Urothelium cell line (cell line): ENCODE results near the gene RGS9.
"Not testable (repeated sequence)": the region's sequence is repeated elsewhere in the genome, so short reads cannot be mapped to it uniquely, and the experiment has no call there.

ENCODE experiments used
- DNase-seq: peaks from one replicate; pipeline ENCODE4 v3.0.0; 2011; ENCODE audit warnings: low spot score, mixed read lengths
- FAIRE-seq: peaks from 2 replicates; lab custom pipeline; 2011; peaks lifted over from hg19 to GRCh38; lab: Jason Lieb, UNC

Gene RGS9

DNA sequence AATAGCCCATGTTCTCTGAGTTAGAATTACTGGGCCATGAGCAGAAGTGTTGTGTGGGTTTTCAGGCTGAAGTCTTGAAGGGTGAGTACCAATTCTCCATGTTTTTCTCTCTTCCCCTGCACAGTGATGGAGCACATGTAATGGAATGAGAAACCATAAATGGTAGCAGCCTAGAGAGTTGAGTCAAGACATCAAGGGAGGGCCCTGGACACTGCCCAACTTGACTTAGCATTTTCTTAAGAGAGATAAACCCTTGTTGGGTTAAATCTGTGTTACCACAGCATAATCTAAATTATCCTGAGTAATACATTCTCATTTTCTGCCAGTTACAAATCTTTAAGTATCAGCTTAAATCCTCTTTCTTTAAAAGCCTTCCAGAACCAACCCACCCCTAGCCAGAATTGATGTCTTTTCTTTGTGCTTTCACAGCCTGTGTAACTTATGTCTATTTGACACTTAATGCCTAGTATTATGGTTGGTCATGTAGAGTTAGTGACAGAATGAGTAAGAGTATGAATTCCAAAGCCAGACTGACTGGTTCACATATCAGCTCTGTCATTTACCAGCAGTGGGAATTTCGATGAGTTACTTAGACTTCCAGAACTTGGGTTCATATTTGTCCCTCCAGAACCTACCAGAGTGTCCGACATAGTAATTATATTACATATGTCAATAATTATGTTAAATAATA, 27.0 kb upstream of the RGS9 start:
- no peak for FAIRE-seq
- no peak for DNase-seq

DNA sequence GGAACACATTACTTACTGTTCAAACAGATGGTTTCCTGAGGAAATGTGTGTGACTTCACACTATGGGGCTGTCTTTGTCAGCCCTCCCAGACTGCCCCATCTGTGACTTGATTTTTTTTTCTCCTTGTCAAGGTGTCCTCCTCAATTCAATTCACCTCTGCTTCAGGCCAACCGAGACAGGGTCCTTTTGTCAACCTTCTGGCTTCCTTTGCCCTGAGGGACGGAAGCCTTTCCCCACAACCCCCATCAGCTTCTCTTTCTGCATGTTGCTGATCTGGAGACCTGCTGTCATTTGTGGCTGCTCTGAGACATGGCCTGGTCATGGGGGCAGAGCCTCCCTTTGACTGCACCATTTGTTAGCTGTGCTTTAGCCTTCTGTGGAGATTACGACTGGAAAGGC, 21.3 kb upstream of the RGS9 start:
- no peak for FAIRE-seq

DNA sequence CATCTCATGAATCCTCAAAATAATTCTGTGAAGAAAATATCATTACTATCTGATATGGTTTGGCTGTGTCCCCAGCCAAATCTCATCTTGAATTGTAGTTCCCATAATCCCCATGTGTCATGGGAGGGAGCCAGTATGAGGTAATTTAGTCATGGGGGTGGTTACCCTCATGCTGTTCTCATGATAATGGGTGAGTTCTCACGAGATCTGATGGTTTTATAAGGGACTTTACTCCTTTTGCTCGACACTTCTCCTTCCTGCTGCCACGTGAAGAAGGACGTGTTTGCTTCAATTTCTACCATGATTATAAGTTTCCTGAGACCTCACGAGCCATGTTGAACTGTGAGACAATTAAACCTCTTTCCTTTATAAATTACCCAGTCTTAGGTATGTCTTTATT, 20.7 kb upstream of the RGS9 start:
- not testable (repeated sequence) for DNase-seq, FAIRE-seq

More for the DNA sequence above, 21.3 kb upstream of the RGS9 start:
- DNase-seq = no peak

DNA sequence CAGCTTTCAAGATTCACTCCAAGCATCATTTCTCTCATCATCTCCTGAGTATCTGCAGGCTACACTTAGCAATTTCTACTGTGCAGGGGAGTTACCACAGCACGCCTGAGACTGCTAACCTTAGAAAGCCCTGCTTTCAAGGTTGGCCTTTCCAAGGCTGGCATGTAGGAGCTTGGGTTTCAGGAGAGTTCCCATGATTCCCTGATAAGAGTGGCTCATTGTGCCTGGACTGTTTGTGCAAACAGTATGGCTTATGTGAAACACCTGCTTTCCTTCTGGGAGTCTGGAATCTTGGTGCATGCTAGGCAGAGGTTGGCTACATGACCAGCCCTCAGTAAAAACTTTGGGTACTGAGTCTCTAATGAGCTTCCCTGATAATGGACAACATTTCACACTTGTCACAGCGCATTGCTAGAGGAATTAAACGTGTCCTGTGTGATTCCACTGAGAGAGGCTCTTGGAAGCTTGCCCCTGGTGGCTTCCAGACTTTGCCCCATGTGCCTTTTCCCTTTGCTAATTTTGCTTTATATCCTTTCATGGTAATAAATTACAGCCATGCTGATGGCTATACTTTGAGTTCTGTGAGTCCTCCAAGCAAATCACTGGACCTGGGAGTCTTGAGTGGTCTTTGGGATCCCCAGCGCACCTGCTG, 19.7 kb upstream of the RGS9 start:
- FAIRE-seq (no peak), DNase-seq (no peak)

DNA sequence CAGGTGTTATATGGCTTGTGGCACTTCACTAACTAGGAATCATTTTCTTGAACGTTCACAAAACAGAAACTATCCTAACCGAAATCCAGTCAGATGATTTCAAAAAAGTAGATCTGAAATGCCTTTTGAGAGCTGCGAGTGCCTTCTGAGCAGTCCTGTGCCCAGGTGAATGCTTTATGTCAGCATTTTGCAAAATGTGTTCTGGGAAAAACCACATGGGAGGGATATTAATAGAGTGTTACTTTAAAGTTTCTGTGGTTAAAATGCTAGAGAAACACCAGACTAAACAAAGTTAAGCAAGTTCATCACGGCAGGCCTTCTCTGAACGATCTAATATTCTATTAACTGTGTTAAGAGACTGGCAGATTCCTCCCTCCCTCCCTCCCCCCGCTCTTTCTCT, 15.8 kb upstream of the RGS9 start:
- FAIRE-seq (no peak), DNase-seq (no peak)

DNA sequence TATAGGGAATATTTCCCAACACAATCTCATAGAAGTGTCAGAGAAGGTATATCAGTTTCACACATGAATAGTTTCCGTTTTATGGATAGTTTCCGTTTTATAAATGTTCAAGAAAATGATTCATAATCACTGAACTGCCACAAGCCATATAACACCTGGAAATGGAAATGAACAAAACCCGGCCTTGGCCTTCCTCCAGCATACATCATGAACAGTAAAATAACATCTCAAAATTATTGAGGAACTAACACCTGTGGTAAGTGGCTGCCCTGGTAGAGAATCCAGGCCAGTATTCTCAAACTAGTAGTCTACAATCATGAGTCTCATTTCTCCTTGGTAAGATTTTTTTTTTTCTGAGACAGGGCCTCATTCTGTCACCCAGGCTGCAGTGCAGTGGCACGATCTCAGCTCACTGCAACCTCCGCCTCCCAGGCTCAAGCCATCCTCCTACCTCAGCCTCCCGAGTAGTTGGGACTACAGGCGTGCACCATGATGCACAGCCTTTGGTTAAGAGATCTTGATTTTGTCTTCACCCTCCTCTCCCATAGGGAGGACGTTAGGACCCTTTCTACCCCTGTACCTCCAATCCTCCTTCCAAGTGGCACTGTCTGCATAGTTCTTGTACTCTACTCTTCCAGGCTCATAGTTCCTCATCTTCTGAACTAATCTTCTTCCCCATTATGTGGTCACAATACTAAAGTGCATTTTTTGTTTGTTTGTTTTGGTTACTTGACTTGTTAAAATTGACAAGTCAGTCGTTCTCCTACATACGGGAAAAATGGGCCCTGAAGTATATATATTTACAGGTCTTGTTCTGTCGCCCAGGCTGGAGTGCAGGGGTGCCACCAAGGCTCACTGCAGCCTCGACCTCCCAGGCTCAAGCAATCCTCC, 15.0 kb upstream of the RGS9 start:
- DNase-seq (no peak), FAIRE-seq (no peak)

DNA sequence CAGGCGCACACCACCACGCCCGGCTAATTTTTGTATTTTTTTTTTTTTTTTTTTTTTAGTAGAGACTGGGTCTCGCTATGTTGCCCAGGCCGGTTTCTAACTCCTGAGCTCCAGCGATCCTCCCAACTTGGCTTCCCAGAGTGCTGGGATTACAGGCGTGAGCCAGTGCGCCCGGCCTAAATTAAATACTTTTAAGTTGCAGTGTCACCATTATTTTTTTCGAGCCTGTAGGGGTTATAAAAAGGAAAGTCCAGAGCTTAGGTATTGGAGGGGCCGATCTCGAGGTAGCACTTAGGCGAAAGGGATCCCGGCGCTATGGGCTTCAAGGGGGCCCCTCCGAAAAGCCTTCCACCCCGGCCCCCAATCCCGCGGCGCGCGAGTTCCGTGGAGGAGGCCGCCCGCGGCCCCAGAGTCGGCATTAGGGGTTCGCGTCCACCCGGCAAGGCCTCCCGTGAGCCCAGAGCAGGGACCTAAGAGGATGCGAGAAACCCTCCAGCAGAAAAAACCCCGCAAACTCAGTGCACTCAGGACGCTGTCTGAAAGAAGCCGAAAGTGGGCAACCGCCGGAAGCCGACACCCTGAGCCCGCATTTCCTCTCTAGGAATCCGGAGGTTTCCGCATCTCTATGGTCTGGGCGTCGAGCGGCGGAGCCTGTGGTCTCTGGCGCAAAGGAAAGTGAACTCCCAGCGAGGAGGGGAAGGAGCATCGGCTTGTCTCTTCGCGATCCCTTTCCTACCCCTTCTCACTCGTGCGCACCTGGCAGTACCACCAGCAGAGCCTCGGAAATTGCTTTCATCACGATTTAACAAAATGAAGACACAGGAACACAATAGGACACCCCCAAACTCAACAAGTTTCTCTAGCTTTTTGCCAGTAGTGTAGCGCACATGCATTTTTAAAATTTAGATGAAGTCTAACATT, 14.1 kb upstream of the RGS9 start:
- DNase-seq = peak; percentile 97
- FAIRE-seq = no peak

DNA sequence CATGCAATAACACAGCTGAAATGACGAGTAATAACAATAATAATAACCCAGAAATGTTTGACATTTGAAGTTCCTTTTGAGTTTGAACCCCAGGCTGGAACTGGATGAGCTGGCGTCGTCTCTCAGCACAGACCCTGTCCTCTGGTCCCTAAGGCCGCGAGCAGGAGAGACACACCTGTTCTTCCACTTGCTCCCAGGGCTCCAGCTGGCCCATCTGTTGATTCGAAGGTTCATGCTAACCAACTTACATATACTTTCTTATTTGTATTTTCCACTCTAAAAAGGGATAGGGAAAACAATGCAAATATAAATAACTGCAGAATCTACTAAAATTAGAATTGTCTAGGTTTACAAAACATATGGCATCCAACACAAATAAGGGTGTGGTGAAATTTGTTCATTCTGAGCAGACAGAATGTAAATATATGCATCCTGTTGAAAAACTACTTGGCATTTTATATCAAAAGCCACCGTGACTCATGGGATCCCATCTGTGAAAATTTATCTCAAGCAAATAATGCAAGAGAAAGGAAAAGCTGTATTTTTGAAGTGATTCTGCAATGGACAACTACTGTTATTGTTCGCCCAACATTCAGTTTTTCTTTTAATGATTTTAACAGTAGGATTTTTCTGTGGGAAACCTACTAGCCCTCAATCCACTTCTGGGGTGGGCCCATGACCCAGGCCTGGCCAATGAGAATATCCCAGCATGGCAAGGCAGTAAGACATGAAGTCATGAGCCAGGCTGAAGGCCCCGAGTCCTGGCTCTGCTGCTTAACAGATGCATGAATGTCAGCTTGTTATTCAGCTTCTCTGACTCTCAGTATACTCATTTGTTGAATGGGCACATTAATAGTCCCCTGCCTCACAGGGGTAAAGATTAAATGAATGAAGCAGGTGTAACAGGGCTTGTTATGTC, 13.2 kb upstream of the RGS9 start:
- FAIRE-seq = no peak
- DNase-seq = no peak

DNA sequence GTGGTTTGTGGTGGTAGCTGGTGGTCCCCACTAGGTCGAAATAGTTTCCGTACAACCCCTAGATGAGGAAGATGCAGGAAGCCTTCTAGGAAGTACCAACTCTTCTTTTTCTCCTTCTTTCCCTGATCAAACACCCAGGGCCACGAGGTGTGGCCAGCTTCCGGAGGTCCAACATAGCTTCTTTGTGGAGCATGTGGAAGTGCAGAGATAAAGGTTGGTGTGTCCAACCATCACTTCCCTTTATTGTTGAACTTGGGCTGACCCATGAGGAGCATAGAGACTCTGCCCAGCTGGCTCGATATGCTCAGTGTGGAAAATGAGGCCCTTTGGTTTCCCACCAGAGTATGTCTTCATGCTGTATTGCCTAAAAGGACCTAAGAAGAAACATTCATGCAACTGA, 6.3 kb upstream of the RGS9 start:
- FAIRE-seq (no peak), DNase-seq (no peak)

DNA sequence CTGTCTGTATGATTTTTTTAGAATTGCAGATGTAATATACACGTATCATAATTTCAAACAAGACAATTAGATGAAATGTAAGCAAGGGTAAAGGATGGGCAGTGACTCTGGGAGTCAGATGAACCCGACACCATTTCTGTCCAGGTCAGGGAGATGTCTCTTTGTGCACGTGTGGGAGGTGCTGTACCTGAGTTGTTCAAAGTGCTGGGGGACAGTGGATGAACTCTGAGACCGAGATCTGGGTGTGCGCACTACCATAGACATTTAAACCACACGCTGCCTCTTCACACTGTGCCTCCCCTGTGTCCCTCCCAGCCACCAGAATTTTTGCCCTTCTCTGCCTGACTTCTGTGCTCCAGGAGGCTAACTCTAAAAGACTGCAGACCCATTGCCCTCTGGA, 5.9 kb upstream of the RGS9 start:
- no peak for DNase-seq
- no peak for FAIRE-seq

DNA sequence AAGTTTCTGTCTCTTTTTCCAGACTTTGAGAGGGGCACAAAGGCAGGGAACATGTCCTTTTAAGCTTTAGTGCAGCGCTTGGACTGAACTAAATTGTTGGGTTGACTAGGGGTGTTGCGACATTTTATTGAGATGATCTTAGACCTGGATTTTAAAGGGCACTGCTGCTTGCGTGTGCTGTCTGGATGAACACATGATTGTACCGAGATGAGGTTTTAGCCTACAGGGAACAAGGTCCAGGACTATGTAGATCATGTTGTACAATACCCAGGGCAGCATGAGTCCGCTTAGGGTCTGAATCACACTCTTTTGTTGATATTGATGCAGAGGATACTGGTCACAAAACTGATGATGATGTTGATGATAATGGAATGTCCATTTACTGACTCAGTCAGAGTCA, 5.2 kb upstream of the RGS9 start:
- DNase-seq (no peak), FAIRE-seq (no peak)

DNA sequence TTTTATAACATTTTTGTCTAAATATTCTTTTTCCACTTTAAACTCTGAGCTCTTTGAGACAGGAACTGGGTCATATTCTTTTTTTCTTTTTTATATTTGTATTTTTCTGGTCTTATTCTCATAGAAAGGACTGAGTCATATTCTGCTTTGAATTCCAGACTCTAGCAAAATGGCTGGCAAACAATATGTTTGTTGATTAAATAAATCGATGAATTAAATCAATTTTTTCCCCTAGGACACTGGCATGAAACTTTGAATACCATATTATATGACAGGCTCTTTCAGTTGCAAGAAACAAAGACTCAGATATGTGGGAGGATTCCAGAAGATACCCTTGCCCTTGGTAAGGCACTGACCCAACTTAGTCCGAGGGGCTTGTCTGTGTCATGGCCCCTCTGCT, 3.1 kb upstream of the RGS9 start:
- FAIRE-seq (no peak), DNase-seq (no peak)

DNA sequence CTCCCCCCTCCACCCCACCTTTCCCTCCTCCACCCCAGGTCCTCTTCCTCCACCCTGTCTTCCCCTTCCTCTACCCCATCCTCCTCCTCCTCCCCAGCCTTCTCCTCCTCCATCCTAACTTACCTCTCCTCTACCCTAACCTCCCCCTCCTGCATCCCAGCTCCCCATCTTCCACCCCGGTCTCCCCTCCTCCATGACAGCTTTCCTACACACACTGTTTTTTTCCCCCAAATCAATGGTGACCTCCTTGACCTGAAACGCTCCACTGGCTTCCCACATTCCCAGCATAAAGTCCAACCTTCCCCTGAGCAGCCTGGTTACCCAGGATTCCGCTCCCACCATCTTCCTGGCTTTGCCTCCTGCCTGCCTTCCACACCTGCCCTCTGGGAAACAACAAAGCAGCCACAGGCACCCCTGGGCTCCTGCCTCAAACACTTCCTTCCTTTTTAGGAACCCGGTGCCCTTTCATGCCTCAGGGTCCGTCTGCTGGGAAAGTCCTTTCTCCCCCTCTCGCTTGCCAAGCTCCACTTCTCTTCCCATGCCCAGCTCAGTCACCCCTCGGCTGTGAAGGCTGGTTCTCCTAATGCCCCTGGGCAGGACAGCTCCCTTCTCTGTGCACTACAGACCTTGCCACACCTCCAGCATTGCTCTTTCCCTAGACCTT, 2.1 kb downstream of the RGS9 start:
- FAIRE-seq = no peak
- no peak for DNase-seq

DNA sequence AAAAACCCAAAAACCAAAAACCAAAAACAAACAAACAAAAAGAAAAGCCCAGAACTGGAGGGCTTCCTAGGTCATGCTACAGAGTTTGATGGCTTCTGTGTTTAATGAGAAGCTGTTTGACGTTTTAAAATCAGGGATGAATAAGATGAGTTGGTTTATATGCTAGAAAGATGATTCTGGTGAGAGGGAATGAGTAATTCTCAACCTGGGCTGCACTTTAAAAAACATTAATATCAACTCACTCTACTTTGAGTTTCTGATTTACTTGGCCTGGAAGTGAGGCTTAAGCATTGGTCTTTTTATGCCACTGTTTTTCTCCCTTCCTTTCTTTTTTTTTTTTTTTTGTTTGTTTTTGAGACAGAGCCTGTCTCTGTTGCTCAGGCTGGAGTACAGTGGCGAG, 5.1 kb downstream of the RGS9 start:
- FAIRE-seq = no peak
- no peak for DNase-seq

DNA sequence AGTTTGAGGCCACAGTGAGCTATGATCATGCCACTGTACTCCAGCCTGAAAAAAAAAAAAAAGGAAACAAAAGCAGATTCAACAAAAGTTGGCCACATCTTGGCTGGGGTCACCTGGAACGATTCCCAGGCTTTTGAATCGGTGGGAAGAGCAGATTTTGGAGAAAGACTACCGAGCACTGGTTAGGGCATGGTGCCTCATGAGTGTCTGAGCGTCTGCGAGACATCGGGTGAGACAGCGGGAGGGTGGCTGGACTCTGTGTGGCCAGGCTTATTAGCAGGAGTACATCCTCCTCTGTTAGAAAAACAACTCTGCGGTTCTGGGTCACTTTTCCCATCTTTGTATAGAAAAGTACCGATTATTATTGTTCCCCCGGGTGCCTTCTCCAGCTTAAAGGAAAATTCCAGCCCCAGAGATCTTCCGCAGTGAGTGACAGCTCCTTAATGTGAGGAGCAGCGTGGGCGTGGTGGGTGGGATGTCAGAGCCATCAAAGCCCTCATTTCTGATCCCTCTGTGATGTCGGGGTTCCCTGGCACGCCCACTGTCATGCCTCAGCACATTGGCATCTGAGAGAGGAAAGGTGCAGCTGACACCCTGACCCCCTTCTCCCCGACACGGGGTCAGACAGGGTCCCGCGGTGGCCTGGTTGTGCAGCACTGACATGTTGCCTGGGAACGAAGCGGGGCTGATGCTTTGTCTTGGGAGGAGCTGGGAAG, 6.9 kb downstream of the RGS9 start:
- FAIRE-seq (peak; percentile 9), DNase-seq (peak; percentile 41)

DNA sequence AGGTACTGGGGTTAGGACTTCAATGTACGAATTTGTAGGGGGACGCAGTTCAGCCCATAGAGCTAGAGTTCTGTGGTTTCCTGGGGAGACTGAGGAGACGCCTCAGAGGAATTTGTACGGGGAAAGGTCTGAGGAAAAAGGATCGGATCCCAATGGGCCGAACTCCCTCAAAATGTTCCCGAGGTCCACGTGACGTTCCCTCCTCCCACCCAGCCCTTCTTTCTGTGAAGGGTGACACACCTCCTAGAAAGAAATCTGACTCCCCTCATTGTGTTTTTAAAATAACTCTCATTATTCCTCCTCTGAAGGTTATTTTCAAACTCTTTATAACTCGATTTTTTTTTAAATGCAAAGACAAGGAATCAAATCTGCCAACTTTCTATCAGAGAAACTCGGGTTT, 8.6 kb downstream of the RGS9 start:
- no peak for DNase-seq
- FAIRE-seq = no peak

DNA sequence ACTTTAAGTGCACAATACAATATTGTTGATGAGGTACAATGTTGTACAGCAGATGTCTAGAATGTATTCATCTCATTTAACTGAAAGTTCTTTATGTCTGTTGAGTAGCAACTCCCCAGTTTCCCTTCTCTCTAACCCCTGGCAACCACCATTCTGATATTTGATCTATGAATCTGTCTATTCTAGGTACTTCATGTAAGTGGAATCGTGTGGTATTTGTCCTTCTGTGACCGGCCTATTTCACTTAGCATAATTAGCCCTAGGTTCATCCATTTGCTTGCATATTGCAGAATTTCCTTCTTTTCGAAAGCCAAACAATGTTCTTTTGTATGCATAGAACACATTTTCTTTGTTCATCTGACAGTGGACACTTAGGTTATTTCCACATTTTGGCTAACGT, 10.8 kb downstream of the RGS9 start:
- FAIRE-seq (no peak), DNase-seq (no peak)

DNA sequence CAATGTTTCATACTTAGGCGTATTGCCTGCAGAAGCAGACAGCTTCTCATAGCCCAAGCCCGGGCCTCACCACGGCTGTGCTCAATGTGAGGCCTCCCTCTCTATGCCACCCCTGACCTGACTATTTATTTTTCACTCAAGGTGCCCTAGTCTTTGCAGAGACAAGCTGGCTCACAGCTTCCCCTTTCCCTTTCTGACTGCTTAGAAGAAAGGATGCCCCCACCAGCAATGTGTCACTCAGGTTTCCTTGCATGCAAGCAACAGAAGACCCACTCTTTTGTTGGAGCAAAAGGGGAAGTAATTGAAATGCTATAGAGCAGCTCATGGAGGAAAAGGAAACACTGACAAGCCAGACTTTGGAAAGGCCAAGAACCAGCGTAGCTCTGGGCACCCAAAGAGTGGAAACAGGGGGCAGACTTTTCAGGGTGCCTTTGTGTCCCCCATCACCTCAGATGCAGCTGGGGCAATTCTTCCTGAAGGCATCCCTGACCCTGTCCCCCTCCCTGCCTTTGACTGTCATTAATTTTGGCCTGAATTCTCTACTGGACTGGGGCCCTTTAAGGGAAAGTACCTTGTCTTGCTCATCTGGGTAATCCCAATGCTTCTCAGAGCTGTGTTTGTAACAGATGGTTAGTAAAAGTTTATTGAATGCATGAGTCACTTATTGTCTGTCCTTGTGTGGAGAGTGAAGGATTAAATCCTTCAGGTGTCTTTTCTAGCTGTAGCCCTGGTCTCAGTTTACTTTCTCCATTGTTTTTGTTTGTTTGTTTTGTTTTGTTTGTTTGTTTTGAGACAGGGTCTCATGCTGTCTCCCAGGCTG, 17.8 kb downstream of the RGS9 start:
- DNase-seq = peak; percentile 44

More for the DNA sequence above, 17.8 kb downstream of the RGS9 start:
- no peak for FAIRE-seq
